ENCODE data around the gene ANKRD6. TPM values are rescaled to one million over a fixed set of nuclear protein-coding genes. Genes with fewer than 3 reads are reported as not detected.

Gene ANKRD6
- total RNA-seq, 4 donors from 2014 or later: 7.7 to 18.5 (median 11.9) TPM

GRCh38 chr6:89393659-89394058 lies 39.3 kb upstream of the ANKRD6 start:
- TF ChIP-seq CTCF (IDR thresholded peaks at IDR 0.05; ENCODE audit: low read depth): no peak

DNA sequence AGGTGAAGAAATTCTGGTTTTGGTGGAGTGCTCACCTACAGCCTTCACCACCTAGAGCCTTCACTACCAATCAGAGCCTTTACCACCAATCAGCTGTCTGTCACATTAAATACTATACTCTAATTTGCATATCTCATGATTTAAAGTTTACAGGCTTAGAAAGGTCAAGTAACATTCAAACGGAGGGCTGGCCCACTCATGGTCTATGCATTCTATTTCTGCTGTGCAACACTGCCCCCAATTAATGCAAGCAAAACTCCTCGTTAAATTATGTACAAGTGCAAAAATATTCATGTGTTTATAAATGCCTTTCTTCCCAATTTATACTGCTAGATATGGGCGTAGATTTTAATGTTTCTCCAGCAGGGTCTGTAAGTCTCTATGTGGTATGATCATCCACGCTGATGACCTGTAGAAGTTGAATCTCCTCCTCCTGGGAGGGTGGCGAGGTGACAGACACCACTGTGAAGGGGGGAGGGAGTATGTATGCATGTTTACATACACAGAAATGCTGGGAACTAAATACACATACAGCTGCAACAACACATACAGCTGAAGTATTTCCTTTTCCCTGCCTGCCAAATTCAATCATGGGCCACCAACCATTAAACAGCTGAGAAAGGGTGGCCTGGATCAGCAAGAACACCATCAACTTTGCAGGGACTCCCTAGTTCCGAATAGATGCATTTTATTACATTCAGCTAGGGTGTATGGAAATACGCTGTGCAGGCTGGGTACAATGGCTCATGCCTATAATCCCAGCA lies 34.0 kb upstream of the ANKRD6 start:
- TF ChIP-seq CTCF (IDR thresholded peaks at IDR 0.05; ENCODE audit: low read depth): no peak

- no peak for TF ChIP-seq CTCF (IDR thresholded peaks at IDR 0.05; ENCODE audit: low read depth)
Measured at GRCh38 chr6:89400050-89400449, 32.9 kb upstream of the ANKRD6 start.

DNA sequence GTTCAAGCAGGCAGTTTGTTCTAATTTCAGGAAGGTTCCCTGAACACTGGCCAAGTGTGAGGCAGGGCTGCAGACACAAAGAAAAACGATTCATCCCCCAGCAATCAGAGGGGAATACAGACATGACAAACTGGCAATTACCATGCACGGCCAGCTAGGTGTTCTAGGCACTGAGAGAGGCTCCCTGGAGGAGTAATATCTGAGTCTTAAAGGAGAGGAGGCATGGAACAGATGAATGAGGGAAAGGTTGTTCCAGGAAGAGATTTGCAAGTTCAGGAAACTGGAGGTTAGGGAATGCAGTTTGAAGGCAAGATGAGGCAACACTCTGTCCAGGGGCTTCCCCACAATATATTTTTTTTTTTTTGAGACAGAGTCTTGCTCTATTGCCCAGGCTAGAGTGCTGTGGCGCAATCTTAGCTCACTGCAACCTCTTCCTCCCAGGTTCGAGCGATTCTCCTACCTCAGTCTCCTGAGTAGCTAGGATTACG lies 32.0 kb upstream of the ANKRD6 start:
- TF ChIP-seq CTCF (IDR thresholded peaks at IDR 0.05; ENCODE audit: low read depth): no peak

- TF ChIP-seq CTCF (IDR thresholded peaks at IDR 0.05; ENCODE audit: low read depth): no peak
Measured at GRCh38 chr6:89402776-89403175, 30.2 kb upstream of the ANKRD6 start.

DNA sequence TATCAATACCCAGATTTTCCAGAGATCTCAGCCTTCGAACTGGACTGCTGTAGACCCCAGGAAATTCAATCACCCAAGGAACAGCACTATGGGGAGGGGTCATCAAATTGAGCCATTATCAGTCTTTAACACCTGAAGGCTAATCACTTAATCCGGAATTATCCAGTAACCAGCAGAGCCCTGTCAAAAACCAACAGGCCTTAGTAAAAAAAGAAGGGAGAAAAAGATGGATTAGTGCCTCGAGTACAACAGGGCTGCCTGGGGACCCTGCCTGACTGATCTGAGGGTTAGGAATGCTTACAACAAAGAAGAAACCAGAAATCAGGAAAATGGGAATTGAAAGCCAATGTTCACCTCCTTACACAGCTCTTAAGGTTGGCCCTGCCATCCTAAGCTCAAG lies 28.4 kb upstream of the ANKRD6 start:
- no peak for TF ChIP-seq CTCF (IDR thresholded peaks at IDR 0.05; ENCODE audit: low read depth)

- no peak for TF ChIP-seq CTCF (IDR thresholded peaks at IDR 0.05; ENCODE audit: low read depth)
Measured at GRCh38 chr6:89406141-89406540, 26.8 kb upstream of the ANKRD6 start.

All from subcutaneous adipose tissue (tissue), 4 donors.